ENCODE results near the gene ABCG5.

GRCh38 chr2:43766006-43766405 lies 72.6 kb downstream of the ABCG5 start:
- TF ChIP-seq, protein P1, sequence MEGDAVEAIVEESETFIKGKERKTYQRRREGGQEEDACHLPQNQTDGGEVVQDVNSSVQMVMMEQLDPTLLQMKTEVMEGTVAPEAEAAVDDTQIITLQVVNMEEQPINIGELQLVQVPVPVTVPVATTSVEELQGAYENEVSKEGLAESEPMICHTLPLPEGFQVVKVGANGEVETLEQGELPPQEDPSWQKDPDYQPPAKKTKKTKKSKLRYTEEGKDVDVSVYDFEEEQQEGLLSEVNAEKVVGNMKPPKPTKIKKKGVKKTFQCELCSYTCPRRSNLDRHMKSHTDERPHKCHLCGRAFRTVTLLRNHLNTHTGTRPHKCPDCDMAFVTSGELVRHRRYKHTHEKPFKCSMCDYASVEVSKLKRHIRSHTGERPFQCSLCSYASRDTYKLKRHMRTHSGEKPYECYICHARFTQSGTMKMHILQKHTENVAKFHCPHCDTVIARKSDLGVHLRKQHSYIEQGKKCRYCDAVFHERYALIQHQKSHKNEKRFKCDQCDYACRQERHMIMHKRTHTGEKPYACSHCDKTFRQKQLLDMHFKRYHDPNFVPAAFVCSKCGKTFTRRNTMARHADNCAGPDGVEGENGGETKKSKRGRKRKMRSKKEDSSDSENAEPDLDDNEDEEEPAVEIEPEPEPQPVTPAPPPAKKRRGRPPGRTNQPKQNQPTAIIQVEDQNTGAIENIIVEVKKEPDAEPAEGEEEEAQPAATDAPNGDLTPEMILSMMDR (IDR thresholded peaks at IDR 0.05 in 4 of 5, conservative IDR thresholded peaks at IDR 0.05 in 1 of 5), result no peak
- no peak for TF ChIP-seq POLR2A (IDR thresholded peaks at IDR 0.05)
